ENCODE data around the gene LEFTY1.

GRCh38 chr1:225876900-225877510 lies 11.9 kb downstream of the LEFTY1 start:
- TF ChIP-seq CTCF (IDR thresholded peaks at IDR 0.05 in 2 of 3, conservative IDR thresholded peaks at IDR 0.05 in 1 of 3; ENCODE audit: borderline replicate concordance in 1 of 3, insufficient read depth in 1 of 3, low read depth in 2 of 3, low read length in 2 of 3) = no peak
- TF ChIP-seq POLR2A (IDR thresholded peaks at IDR 0.05; ENCODE audit: borderline replicate concordance, extremely low read depth, insufficient read depth, insufficient read length) = no peak
- TF ChIP-seq REST (IDR thresholded peaks at IDR 0.05; ENCODE audit: low read depth) = no peak
- TF ChIP-seq POLR2AphosphoS5 (IDR thresholded peaks at IDR 0.05; ENCODE audit: low read depth, low read length) = no peak
- TF ChIP-seq ZFX (IDR thresholded peaks at IDR 0.05) = no peak
- no peak for TF ChIP-seq ZNF274 (IDR thresholded peaks at IDR 0.05; ENCODE audit: low read depth, low read length)
- TF ChIP-seq SRF (IDR thresholded peaks at IDR 0.05; ENCODE audit: low read depth) = no peak

Measured in HCT116 (cell line).